Measurements from ENCODE around the gene QRFPR. TPM values are rescaled to one million over a fixed set of nuclear protein-coding genes. Genes with fewer than 3 reads are reported as not detected.

QRFPR gene
- total and polyA plus RNA-seq, 4 donors: 0.71 TPM; not detected in 3

DNA sequence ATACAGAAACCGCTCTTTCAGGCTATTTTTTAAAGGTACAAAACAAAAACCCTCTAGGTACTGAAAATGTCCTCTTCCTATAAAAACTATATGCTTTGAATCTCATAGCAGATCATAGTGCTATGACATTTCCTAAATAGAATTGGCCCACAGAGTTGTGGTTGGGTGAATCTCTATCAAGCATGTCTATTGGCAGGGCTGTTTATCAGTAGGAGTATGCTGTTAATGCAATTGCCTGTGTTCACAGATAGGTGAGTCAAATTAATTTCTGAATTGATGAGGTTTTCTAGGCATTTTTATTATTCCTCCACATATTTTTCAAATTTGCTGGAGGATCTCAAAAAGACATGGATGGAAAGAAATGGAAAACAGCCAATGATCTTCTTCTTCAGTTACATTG is 73.9 kb downstream of the QRFPR start:
- intact Hi-C loops (cut with DNase I): no loop called here
- H3K9me3 ChIP-seq (ENCODE audit: control insufficient read depth, low read length): no peaks in the 10 kb centered on the region
- H3K36me3 ChIP-seq (ENCODE audit: control insufficient read depth in 1 of 2, insufficient read depth in 2 of 2, low read length in 1 of 2): no peaks in the 10 kb centered on the region
- H3K27ac ChIP-seq (ENCODE audit: low read depth in 1 of 2, low read length in 2 of 2): no peak overlapping the region
- no peak for DNase-seq
- H3K4me1 ChIP-seq (ENCODE audit: control insufficient read depth in 1 of 2, insufficient read depth in 2 of 2, low read length in 2 of 2): no peaks in the 10 kb centered on the region
- no peak overlapping the region for H3K4me3 ChIP-seq (ENCODE audit: low read length in 2 of 2)
- H3K27me3 ChIP-seq (ENCODE audit: control insufficient read depth in 1 of 2, insufficient read depth in 2 of 2, low read length in 1 of 2): no peaks in the 10 kb centered on the region
- WGBS, 2 donors: 89% methylated on average over 1 of the region's 1 CpG
- ATAC-seq (ENCODE audit: low FRiP score): no peak

DNA sequence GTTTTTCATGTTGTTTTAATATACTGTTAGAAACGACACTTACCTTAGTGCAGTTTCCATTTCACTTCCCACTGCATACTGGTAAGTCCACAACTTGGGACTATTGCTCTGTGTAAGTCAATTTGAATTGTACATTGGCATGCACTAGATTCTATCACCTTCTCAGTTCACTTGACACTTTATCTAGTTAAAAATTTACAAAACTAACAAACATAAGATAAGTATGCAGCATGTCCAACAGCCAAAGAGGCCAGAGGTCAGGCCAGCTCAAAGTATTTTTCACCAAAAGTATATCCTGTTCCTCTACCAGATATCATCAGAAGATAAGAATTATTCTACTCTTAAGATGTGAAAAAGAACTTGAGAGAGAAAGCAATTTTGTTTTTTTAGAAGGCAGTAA is 75.9 kb downstream of the QRFPR start:
- H3K27ac ChIP-seq (ENCODE audit: low read depth in 1 of 2, low read length in 2 of 2): no peak overlapping the region
- intact Hi-C loops (cut with DNase I): no loop called here
- no peaks in the 10 kb centered on the region for H3K4me1 ChIP-seq (ENCODE audit: control insufficient read depth in 1 of 2, insufficient read depth in 2 of 2, low read length in 2 of 2)
- ATAC-seq (ENCODE audit: low FRiP score) (no peak), DNase-seq (no peak)
- no peak overlapping the region for H3K4me3 ChIP-seq (ENCODE audit: low read length in 2 of 2)
- H3K27me3 ChIP-seq (ENCODE audit: control insufficient read depth in 1 of 2, insufficient read depth in 2 of 2, low read length in 1 of 2): no peaks in the 10 kb centered on the region
- H3K9me3 ChIP-seq (ENCODE audit: control insufficient read depth, low read length): no peaks in the 10 kb centered on the region
- 69 to 70% methylated on average over 1 of the region's 1 CpG for WGBS, 2 donors
- H3K36me3 ChIP-seq (ENCODE audit: control insufficient read depth in 1 of 2, insufficient read depth in 2 of 2, low read length in 1 of 2): no peaks in the 10 kb centered on the region

GRCh38 chr4:121299367-121299766 is 81.5 kb downstream of the QRFPR start:
- intact Hi-C loops (cut with DNase I): no loop called here
- no peak for DNase-seq
- Histone ChIP-seq H3K9me3 (ENCODE audit: control insufficient read depth, low read length) (no peaks in the 10 kb centered on the region), H3K27ac (ENCODE audit: low read depth in 1 of 2, low read length in 2 of 2) (no peak overlapping the region), H3K4me1 (ENCODE audit: control insufficient read depth in 1 of 2, insufficient read depth in 2 of 2, low read length in 2 of 2) (no peaks in the 10 kb centered on the region), H3K4me3 (ENCODE audit: low read length in 2 of 2) (no peak overlapping the region), H3K27me3 (ENCODE audit: control insufficient read depth in 1 of 2, insufficient read depth in 2 of 2, low read length in 1 of 2) (no peaks in the 10 kb centered on the region), H3K36me3 (ENCODE audit: control insufficient read depth in 1 of 2, insufficient read depth in 2 of 2, low read length in 1 of 2) (no peaks in the 10 kb centered on the region)
- WGBS, 2 donors: 40 to 58% methylated on average over 3 of the region's 3 CpGs
- ATAC-seq (ENCODE audit: low FRiP score): no peak

DNA sequence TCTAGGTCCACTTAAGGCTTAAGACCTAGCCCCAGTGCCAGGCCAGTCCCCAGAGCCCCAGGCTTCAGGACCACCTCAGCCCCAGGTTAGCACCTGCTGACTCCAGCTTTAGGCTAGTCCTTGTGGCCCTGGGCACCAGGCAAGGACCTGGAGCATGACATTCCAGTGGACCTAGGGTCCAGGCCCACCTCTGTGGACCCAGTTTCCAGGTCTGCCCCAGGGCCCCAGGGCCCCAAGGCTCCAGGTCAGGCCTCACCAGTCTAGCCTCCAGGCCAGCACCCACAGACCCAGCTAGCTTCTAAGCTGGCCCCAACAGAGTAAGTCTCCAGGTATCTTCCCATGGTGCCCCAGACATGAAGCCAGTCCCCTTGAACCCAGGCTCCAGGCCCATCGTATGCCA is 97.5 kb downstream of the QRFPR start:
- H3K36me3 ChIP-seq (ENCODE audit: control insufficient read depth in 1 of 2, insufficient read depth in 2 of 2, low read length in 1 of 2): no peaks in the 10 kb centered on the region
- H3K4me3 ChIP-seq (ENCODE audit: low read length in 2 of 2): no peak overlapping the region
- ATAC-seq (ENCODE audit: low FRiP score) (no peak), DNase-seq (peak in 1 of 2 donors; percentile 60)
- no peaks in the 10 kb centered on the region for H3K27me3 ChIP-seq (ENCODE audit: control insufficient read depth in 1 of 2, insufficient read depth in 2 of 2, low read length in 1 of 2)
- 88 to 90% methylated on average over 1 of the region's 1 CpG for WGBS, 2 donors
- H3K27ac ChIP-seq (ENCODE audit: low read depth in 1 of 2, low read length in 2 of 2): no peak overlapping the region
- intact Hi-C loops (cut with DNase I): no loop called here
- no peaks in the 10 kb centered on the region for H3K9me3 ChIP-seq (ENCODE audit: control insufficient read depth, low read length)
- H3K4me1 ChIP-seq (ENCODE audit: control insufficient read depth in 1 of 2, insufficient read depth in 2 of 2, low read length in 2 of 2): no peaks in the 10 kb centered on the region

- Histone ChIP-seq H3K27me3 (ENCODE audit: control insufficient read depth in 1 of 2, insufficient read depth in 2 of 2, low read length in 1 of 2) (no peaks in the 10 kb centered on the region), H3K27ac (ENCODE audit: low read depth in 1 of 2, low read length in 2 of 2) (no peak overlapping the region), H3K36me3 (ENCODE audit: control insufficient read depth in 1 of 2, insufficient read depth in 2 of 2, low read length in 1 of 2) (no peaks in the 10 kb centered on the region), H3K9me3 (ENCODE audit: control insufficient read depth, low read length) (no peaks in the 10 kb centered on the region), H3K4me1 (ENCODE audit: control insufficient read depth in 1 of 2, insufficient read depth in 2 of 2, low read length in 2 of 2) (no peaks in the 10 kb centered on the region), H3K4me3 (ENCODE audit: low read length in 2 of 2) (no peak overlapping the region)
- no peak for ATAC-seq (ENCODE audit: low FRiP score)
- DNase-seq: no peak
- 56 to 61% methylated on average over 1 of the region's 1 CpG for WGBS, 2 donors
- intact Hi-C loops (cut with DNase I): no loop called here
These were observed 100.4 kb downstream of the QRFPR start for GRCh38 chr4:121280425-121280824.

- Histone ChIP-seq H3K4me3 (ENCODE audit: low read length in 2 of 2) (no peak overlapping the region), H3K36me3 (ENCODE audit: control insufficient read depth in 1 of 2, insufficient read depth in 2 of 2, low read length in 1 of 2) (no peaks in the 10 kb centered on the region), H3K4me1 (ENCODE audit: control insufficient read depth in 1 of 2, insufficient read depth in 2 of 2, low read length in 2 of 2) (no peaks in the 10 kb centered on the region), H3K9me3 (ENCODE audit: control insufficient read depth, low read length) (no peaks in the 10 kb centered on the region), H3K27me3 (ENCODE audit: control insufficient read depth in 1 of 2, insufficient read depth in 2 of 2, low read length in 1 of 2) (no peaks in the 10 kb centered on the region), H3K27ac (ENCODE audit: low read depth in 1 of 2, low read length in 2 of 2) (no peak overlapping the region)
- 46 to 48% methylated on average over 4 of the region's 4 CpGs for WGBS, 2 donors
- ATAC-seq (ENCODE audit: low FRiP score): no peak
- intact Hi-C loops (cut with DNase I): no loop called here
- no peak for DNase-seq
These were observed 101.9 kb downstream of the QRFPR start for GRCh38 chr4:121278811-121279368.

Other genes with a start within 250 kb of the QRFPR start
- under 1 TPM; 0.19 to 0.48 TPM for gene TNIP3, start 216.7 kb downstream of the QRFPR start, total RNA-seq
- gene TNIP3, start 216.7 kb downstream of the QRFPR start, polyA plus RNA-seq: under 1 TPM in 1 of 2 donors, not detected in 1; 0.88 TPM